Measurements from ENCODE around the gene TYMP. TPM values are rescaled to one million over a fixed set of nuclear protein-coding genes. Genes with fewer than 3 reads are reported as not detected.
A peak's percentile ranks its signal among the peaks of the same experiment; 100 is the strongest.
"Not testable (repeated sequence)": the region's sequence is repeated elsewhere in the genome, so short reads cannot be mapped to it uniquely, and the experiment has no call there.

The TYMP gene
- total and polyA plus RNA-seq, 2 donors = 97.3 to 156 TPM

DNA sequence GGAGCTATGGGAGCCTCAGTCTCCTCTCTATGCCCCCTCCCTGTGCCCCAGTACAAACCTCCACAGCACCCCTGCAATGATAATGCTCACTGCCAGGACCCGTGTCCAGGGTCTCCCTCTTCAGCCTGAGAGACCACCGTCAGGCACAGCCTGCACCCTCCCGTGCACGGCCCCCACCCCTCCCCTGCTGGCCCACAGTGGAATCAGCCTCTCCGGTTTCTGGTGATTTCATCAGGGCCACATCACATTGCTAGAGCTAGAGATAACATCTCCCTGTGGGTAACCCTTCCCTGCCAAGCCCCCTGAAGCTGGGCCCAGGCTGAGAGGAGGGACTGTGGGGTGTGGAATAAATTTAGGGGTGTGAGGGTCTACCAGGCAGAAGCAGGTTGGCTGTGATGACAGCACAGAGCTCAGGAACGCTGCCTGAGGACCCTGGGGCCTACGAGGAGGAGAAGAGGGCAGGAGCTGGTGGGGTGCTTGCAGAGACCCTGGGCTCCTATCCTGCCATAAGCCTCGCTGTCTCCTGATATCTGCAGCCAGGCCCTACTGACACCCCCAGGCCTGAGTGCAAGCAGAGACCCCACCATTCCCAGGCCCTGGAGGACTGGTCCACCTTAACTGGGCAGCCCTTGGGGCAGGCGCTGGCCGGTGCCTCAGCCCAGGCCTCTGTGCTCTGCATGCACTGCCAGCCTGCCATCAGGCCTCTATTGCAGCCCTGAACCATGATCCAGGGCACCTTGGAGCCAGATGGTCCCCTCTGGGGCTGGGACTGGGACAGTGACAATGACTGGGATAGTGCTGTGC, 15.9 kb upstream of the TYMP start, which contains the start of gene KLHDC7B:
KLHDC7B (plus strand) TSS at position 378 of the 804 bp plus-strand sequence; CDS start at position 723, 345 bp downstream.
- peaks cover 8 to 36% of the 10 kb centered on the region in 2 donors for H3K4me1 ChIP-seq (ENCODE audit: control insufficient read depth in 2 of 2, insufficient read depth in 2 of 2, low read length in 2 of 2)
- H3K4me3 ChIP-seq (ENCODE audit: low read length in 2 of 2) = no peak within 1 kb of the TSS
- peaks cover 14 to 78% of the 10 kb centered on the region in 2 donors for H3K27me3 ChIP-seq (ENCODE audit: control insufficient read depth in 2 of 2, insufficient read depth in 1 of 2, low read length in 1 of 2)
- WGBS = 52% methylated on average over 10 of the region's 10 CpGs
- no peaks in the 10 kb centered on the region for H3K9me3 ChIP-seq (ENCODE audit: control insufficient read depth in 2 of 2, insufficient read depth in 1 of 2, low read length in 1 of 2)
- peak within 1 kb of the TSS; percentile 57 to 84 for H3K27ac ChIP-seq (ENCODE audit: low read depth in 1 of 2, low read length in 1 of 2)
- DNase-seq (ENCODE audit: low read depth in 6 of 9, low spot score in 9 of 9) = no peak
- no peaks in the 10 kb centered on the region for H3K36me3 ChIP-seq (ENCODE audit: control insufficient read depth in 2 of 2, insufficient read depth in 2 of 2, low read length in 1 of 2)

DNA sequence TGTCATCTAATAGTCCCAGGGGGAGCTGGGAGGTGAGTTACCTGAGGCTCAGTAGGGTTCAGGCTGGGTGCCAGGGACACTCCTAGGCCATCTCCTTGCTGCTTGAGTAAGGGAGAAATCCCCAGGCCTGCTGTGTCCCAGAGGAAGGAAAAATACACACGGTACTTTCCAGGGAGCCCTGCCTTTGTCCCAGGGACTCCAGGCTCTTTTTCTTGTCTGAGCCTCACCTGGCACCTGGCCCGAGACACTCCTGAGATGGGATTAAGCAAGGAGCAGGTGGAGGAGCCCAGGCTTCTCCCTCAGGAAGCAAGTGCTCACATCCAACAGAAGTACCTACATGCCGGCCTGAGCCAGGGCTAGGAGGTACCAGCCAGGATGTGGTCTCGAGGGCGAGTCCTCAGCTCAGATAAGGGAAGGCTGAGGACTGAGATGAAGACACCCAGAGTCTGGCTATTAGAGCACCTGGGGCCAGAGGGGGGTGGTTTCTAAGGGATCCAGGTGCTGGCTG, 15.0 kb upstream of the TYMP start:
- no peak overlapping the region for H3K4me3 ChIP-seq (ENCODE audit: low read length in 2 of 2)
- H3K36me3 ChIP-seq (ENCODE audit: control insufficient read depth in 2 of 2, insufficient read depth in 2 of 2, low read length in 1 of 2) = no peaks in the 10 kb centered on the region
- peaks cover 14 to 73% of the 10 kb centered on the region in 2 donors for H3K27me3 ChIP-seq (ENCODE audit: control insufficient read depth in 2 of 2, insufficient read depth in 1 of 2, low read length in 1 of 2)
- H3K27ac ChIP-seq (ENCODE audit: low read depth in 1 of 2, low read length in 1 of 2) = peak overlapping the region; percentile 84 to 88
- no peaks in the 10 kb centered on the region for H3K9me3 ChIP-seq (ENCODE audit: control insufficient read depth in 2 of 2, insufficient read depth in 1 of 2, low read length in 1 of 2)
- peak in 1 of 9 donors; percentile 53 for DNase-seq (ENCODE audit: low read depth in 6 of 9, low spot score in 9 of 9)
- WGBS = 40% methylated on average over 5 of the region's 5 CpGs
- H3K4me1 ChIP-seq (ENCODE audit: control insufficient read depth in 2 of 2, insufficient read depth in 2 of 2, low read length in 2 of 2) = peaks cover 8 to 39% of the 10 kb centered on the region in 2 donors

DNA sequence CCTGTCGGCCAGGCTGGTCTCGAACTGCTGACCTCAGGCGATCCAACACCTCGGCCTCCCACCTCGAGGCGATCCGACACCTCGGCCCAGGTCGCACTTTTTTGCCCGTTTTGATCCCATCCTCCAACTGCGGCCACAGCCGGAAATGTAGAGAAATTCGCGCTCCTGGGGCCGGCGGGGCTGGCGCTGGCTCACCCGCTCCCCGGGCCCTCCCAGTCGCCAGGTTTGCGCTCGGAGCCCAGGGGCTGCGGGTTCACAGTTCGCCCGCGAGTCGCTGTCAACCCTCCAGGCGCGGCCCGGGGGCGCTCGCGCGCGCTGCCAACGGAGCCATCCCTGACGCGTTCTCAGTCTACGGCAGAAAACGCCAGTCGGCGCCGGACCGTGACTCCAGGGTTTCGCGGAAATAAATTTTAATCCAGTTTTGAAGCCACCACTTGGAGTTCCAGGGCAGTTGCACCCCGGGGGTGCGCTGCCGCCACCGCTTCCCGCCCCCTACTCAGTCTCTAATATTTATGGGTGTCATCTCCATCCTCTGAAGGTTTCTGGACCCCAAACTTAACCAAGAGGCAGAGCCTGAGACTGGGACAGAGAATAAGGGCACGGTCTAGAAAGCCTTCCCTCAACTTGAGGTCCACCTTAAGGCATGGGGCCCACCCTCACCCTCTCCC, 14.4 kb upstream of the TYMP start:
- 8% methylated on average over 52 of the region's 52 CpGs for WGBS
- Histone ChIP-seq H3K4me3 (ENCODE audit: low read length in 2 of 2) (no peak overlapping the region), H3K36me3 (ENCODE audit: control insufficient read depth in 2 of 2, insufficient read depth in 2 of 2, low read length in 1 of 2) (no peaks in the 10 kb centered on the region), H3K9me3 (ENCODE audit: control insufficient read depth in 2 of 2, insufficient read depth in 1 of 2, low read length in 1 of 2) (no peaks in the 10 kb centered on the region), H3K27ac (ENCODE audit: low read depth in 1 of 2, low read length in 1 of 2) (peak overlapping the region; percentile 84 to 88), H3K4me1 (ENCODE audit: control insufficient read depth in 2 of 2, insufficient read depth in 2 of 2, low read length in 2 of 2) (peaks cover 6 to 40% of the 10 kb centered on the region in 2 donors), H3K27me3 (ENCODE audit: control insufficient read depth in 2 of 2, insufficient read depth in 1 of 2, low read length in 1 of 2) (peaks cover 16 to 68% of the 10 kb centered on the region in 2 donors)
- peak in 3 of 9 donors; percentile 60 to 76 (median 67) for DNase-seq (ENCODE audit: low read depth in 6 of 9, low spot score in 9 of 9)

DNA sequence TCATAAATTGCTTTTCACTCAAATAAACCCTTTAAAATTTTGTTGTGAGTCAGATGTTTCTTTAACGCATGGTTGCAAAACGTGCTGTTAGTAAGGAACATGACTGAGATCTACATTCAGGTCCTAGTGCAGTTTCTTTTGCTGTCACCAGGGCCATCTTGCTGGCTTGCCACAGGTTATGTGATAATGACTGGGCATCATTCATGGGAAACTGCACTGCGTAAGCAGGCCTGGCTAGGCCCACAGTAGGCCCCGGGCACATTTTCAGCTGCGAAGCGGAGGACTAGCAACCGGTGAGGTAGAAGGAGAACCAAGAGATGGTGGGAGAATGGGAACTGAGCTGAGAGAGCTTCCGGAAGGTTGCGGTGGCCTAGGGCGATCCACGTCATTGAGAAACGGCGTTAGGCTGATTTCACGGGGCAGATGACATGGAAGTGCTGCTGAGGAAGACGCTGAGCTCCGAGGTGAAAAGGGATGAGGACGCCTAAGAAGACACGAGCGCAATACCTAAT, 12.7 kb upstream of the TYMP start:
- WGBS = 97% methylated on average over 19 of the region's 19 CpGs
- Histone ChIP-seq H3K36me3 (ENCODE audit: control insufficient read depth in 2 of 2, insufficient read depth in 2 of 2, low read length in 1 of 2) (no peaks in the 10 kb centered on the region), H3K9me3 (ENCODE audit: control insufficient read depth in 2 of 2, insufficient read depth in 1 of 2, low read length in 1 of 2) (no peaks in the 10 kb centered on the region), H3K27ac (ENCODE audit: low read depth in 1 of 2, low read length in 1 of 2) (peak overlapping the region; percentile 3 to 75), H3K27me3 (ENCODE audit: control insufficient read depth in 2 of 2, insufficient read depth in 1 of 2, low read length in 1 of 2) (peaks cover 7 to 62% of the 10 kb centered on the region in 2 donors), H3K4me1 (ENCODE audit: control insufficient read depth in 2 of 2, insufficient read depth in 2 of 2, low read length in 2 of 2) (peaks cover 0 to 39% of the 10 kb centered on the region in 2 donors), H3K4me3 (ENCODE audit: low read length in 2 of 2) (no peak overlapping the region)
- DNase-seq (ENCODE audit: low read depth in 6 of 9, low spot score in 9 of 9) = no peak

- 92% methylated on average over 5 of the region's 5 CpGs for WGBS
- Histone ChIP-seq H3K4me1 (ENCODE audit: control insufficient read depth in 2 of 2, insufficient read depth in 2 of 2, low read length in 2 of 2) (peaks cover 0 to 39% of the 10 kb centered on the region in 2 donors), H3K27me3 (ENCODE audit: control insufficient read depth in 2 of 2, insufficient read depth in 1 of 2, low read length in 1 of 2) (peaks cover 5 to 57% of the 10 kb centered on the region in 2 donors), H3K27ac (ENCODE audit: low read depth in 1 of 2, low read length in 1 of 2) (peak overlapping the region; percentile 31 to 75)
- not testable (repeated sequence) for H3K4me3 ChIP-seq (ENCODE audit: low read length in 2 of 2); H3K36me3 ChIP-seq (ENCODE audit: control insufficient read depth in 2 of 2, insufficient read depth in 2 of 2, low read length in 1 of 2); H3K9me3 ChIP-seq (ENCODE audit: control insufficient read depth in 2 of 2, insufficient read depth in 1 of 2, low read length in 1 of 2); DNase-seq (ENCODE audit: low read depth in 6 of 9, low spot score in 9 of 9)
These were observed 11.8 kb upstream of the TYMP start for GRCh38 chr22:50541667-50542026.

- Histone ChIP-seq H3K36me3 (ENCODE audit: control insufficient read depth in 2 of 2, insufficient read depth in 2 of 2, low read length in 1 of 2) (no peaks in the 10 kb centered on the region), H3K4me1 (ENCODE audit: control insufficient read depth in 2 of 2, insufficient read depth in 2 of 2, low read length in 2 of 2) (peaks cover 0 to 41% of the 10 kb centered on the region in 2 donors), H3K4me3 (ENCODE audit: low read length in 2 of 2) (no peak overlapping the region), H3K27ac (ENCODE audit: low read depth in 1 of 2, low read length in 1 of 2) (peak overlapping the region in 1 of 2 donors; percentile 93), H3K27me3 (ENCODE audit: control insufficient read depth in 2 of 2, insufficient read depth in 1 of 2, low read length in 1 of 2) (peaks cover 5 to 47% of the 10 kb centered on the region in 2 donors), H3K9me3 (ENCODE audit: control insufficient read depth in 2 of 2, insufficient read depth in 1 of 2, low read length in 1 of 2) (no peaks in the 10 kb centered on the region)
- 86% methylated on average over 10 of the region's 10 CpGs for WGBS
- DNase-seq (ENCODE audit: low read depth in 6 of 9, low spot score in 9 of 9) = no peak
These were observed 10.6 kb upstream of the TYMP start for GRCh38 chr22:50540381-50540780.

GRCh38 chr22:50537765-50538164, 8.0 kb upstream of the TYMP start:
- H3K4me1 ChIP-seq (ENCODE audit: control insufficient read depth in 2 of 2, insufficient read depth in 2 of 2, low read length in 2 of 2) = peaks cover 0 to 31% of the 10 kb centered on the region in 2 donors
- H3K27ac ChIP-seq (ENCODE audit: low read depth in 1 of 2, low read length in 1 of 2) = peak overlapping the region; percentile 81 to 85
- H3K4me3 ChIP-seq (ENCODE audit: low read length in 2 of 2) = no peak overlapping the region
- no peak for DNase-seq (ENCODE audit: low read depth in 6 of 9, low spot score in 9 of 9)
- H3K9me3 ChIP-seq (ENCODE audit: control insufficient read depth in 2 of 2, insufficient read depth in 1 of 2, low read length in 1 of 2) = no peaks in the 10 kb centered on the region
- peaks cover 9 to 41% of the 10 kb centered on the region in 2 donors for H3K27me3 ChIP-seq (ENCODE audit: control insufficient read depth in 2 of 2, insufficient read depth in 1 of 2, low read length in 1 of 2)
- no peaks in the 10 kb centered on the region for H3K36me3 ChIP-seq (ENCODE audit: control insufficient read depth in 2 of 2, insufficient read depth in 2 of 2, low read length in 1 of 2)
- 97% methylated on average over 13 of the region's 13 CpGs for WGBS

GRCh38 chr22:50536226-50536625, 6.4 kb upstream of the TYMP start:
- H3K27me3 ChIP-seq (ENCODE audit: control insufficient read depth in 2 of 2, insufficient read depth in 1 of 2, low read length in 1 of 2) = peaks cover 23 to 53% of the 10 kb centered on the region in 2 donors
- H3K9me3 ChIP-seq (ENCODE audit: control insufficient read depth in 2 of 2, insufficient read depth in 1 of 2, low read length in 1 of 2) = no peaks in the 10 kb centered on the region
- H3K27ac ChIP-seq (ENCODE audit: low read depth in 1 of 2, low read length in 1 of 2) = peak overlapping the region in 1 of 2 donors; percentile 57
- WGBS = 78% methylated on average over 3 of the region's 3 CpGs
- H3K4me3 ChIP-seq (ENCODE audit: low read length in 2 of 2) = no peak overlapping the region
- DNase-seq (ENCODE audit: low read depth in 6 of 9, low spot score in 9 of 9) = peak in 1 of 9 donors; percentile 57
- H3K36me3 ChIP-seq (ENCODE audit: control insufficient read depth in 2 of 2, insufficient read depth in 2 of 2, low read length in 1 of 2) = no peaks in the 10 kb centered on the region
- H3K4me1 ChIP-seq (ENCODE audit: control insufficient read depth in 2 of 2, insufficient read depth in 2 of 2, low read length in 2 of 2) = peaks cover 0 to 33% of the 10 kb centered on the region in 2 donors

Measured in thymus (tissue), 11 donors.